HG03196 (cell line): ENCODE results near the gene NRG2.

Source experiments
- ATAC-seq: cut with Tn5 transposase; IDR thresholded peaks from one replicate; pipeline ENCODE4 v1.9.1; 2021; ENCODE audit not compliant: unreplicated experiment

Gene NRG2

DNA sequence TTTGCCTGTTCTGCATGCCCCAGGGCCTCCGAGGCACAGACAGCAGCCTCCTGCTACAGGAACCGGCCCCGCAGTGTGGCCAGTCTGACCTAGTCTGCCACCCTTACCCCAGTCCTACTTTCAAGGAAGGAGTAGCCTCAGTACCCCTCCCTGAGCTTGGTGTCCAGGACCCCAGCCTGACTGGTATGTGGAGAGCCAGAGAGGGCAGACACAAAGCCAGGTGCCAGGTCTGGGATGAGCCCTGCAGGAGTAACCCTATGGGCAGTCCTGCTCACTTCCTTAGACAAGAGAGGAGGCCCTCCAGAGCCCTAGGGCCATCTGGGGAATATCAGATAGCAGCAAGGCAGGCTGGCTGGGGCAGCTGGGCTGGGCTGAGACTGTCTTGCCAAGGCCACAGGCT lies 67.8 kb downstream of the NRG2 start:
- no peak for ATAC-seq

DNA sequence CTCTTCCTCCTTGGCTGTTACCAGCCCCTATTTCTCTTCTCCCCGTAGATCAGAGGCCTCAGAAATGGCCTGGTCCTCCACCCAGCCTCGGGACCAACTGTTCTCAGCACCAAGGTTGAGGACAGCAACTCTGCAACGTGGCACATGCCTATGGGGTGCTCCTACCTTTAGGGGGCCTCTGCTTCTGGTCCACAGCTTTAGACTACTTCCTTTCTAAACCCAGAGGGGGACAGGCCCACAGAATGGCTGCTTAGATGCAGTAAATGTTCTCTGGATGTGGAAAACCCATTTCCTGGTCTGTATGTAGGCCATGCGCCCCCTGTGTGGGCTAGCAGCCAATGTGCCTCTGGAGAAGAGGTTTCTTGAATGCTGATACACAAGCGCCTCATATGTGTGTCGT lies 68.4 kb downstream of the NRG2 start:
- ATAC-seq, result no peak

DNA sequence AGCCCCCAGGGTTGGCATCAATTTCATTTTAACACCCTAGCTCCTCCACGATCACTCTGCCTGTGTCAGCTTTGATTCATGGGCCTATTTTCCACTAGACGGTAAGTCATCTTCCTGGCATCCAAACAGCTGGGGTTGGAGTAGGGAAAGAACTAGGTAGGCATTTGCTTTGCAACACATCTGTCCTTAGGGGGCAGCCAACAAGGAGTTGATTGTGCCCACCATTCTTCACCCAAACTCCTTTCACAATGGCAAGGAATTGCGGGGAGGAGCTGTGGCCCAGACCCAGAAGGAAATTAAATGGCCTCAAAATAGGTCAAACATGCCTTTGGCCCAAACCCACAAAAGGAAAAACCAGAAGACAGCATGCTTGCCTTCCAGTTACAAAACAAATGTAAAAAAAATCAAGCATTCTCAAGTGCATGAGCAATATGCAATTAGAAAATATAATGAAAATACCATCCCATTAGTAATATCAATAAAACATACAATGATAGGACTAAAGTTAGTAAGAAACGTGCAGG lies 71.8 kb downstream of the NRG2 start:
- ATAC-seq, result no peak

DNA sequence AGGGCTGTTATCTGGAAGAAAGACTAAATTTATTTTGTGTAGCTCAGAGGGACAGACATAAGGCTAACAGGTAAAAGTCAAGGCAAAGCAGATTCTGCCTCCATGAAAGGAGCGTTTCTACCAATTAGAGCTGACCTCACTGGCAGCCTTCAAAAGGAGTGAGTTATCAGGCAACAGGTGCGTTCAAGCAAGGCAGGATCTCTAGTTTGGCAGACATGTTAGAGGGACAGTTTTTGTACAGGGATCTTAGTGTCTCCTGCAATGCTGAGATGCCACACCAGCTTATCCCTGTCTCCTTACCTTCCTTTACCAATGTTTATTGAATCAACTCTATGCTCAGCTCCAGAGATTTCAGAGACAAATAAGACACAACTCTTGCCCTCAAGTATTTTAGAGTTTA lies 73.8 kb downstream of the NRG2 start:
- no peak for ATAC-seq

DNA sequence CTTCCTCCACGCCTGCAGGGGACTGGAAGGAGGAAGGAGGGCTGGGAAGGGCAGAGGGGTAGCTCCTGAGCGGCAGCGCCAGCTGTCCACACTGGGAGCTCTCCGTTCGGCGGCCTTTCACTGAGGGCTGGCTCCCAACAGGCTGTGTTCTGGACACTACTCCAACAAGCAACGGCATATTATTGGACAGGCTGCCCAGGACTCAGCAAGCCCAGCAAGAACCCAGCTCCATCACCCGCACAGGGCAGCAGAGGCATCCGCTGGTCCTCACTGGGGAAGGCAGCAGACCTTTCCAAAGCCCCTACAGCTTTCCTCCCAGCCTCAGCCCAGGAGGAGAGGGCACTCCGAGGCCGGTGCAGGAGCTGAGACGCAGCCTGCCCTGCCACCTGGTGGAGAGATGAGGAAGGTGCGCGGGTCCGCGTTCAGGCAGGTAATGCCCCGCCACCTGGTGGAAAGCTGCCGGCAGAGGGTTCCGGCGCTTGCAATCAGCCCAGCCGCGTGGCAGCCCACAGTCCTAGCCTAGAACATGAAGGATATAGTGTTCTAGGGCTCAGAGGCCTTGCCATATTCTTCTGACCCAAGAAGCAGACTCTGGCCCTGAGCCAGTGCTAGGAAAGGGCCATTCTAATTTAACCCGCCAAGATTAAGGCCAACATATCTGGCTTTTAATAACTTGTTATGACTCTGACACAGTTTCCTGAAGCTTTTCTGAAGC lies 74.4 kb downstream of the NRG2 start:
- ATAC-seq, result peak; percentile 91

DNA sequence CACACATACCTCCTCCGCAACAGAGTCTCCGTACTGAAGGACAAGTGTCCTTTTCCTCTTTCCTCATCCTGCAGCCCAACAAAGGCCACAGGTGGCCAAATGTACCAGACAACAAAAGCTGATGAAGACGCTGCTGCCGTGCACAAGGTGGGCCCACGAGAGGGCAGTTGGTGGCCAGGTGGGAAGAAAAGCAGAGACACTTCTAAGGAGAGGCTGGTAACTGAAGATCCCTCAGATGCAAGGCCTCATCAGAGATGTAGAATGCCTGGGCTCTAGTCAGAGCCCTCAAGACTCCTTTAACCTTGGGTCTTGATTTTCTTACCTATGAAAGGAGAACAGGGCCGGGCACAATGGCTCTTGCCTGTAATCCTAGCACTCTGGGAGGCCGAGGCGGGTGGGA lies 75.7 kb downstream of the NRG2 start:
- ATAC-seq, result no peak

DNA sequence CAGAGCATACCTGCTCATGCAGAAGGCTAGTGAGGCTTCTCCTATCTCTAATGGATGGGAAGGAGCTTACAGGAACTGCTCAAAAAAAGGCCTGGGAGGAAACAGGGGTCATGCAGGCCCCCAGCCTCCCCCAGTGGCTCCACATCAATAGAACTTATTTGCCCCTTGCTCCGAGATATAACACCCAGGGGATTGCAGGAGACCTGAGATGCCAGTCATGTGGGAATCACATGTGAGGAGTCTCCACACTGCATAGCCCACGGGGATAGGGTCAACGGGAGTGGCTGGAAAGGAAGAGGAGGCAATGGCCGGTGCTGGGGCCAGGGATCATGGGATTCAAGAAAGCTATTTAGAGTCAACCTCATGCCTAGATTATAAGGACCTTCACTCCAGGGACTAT lies 76.2 kb downstream of the NRG2 start:
- ATAC-seq, result no peak

DNA sequence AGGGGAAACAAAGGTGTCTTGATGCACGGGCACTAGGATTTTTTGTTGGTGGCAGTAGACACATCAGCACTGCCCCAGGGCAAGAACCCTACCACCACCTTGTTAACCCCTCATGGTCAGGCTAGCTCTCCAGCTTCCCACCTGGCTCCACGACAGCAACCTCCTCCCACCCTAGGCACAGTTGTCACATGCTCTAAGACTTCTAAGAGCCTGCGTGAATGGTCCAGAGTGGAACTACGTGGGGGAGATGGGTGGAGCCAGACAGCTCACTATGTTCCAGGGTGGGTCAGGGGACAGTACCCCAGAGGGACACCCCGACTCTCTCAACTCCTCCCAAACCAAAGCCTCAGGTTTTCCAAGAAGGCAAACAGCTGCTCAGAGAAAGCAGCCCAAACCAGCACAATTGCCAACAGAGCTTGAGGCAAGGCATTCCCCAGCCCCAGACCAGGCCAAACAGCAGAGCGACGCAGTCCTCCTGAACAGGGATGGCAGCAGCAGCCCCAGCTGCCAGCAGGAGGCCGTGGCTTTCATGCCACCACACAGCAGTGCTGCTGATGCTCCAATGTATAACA lies 78.0 kb downstream of the NRG2 start:
- no peak for ATAC-seq

DNA sequence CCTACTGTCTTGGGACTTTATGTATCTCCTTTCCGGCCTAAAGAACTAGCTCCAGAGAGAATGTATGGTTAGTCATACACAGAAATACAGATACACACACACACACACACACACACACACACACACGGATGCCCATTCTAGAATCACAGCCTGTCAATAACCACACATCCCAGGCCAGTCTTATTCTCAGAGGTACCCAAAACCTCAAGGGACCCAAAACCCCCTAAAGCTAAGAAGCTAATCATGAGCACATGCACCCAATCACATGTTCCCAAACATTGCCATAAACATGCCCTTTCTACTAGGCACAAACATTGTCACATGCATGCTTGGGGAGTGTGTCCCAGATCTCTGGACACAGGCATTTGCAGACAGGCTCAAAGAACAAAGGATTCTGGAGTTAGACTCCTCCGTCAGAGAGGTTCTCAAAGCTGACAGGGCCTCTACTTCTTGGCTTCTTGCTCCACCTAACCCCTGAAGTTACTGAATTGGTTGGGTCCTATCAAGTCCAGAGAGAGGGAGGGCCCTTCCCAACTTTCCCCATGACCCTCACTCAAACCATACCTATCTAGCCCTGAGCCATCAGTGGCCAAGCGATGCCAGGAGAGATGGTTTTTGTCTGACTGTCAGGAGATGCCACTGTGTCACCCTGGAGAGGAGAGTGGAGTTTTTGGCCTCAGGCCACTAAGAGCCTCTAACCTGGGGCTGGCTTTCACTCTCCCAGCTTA lies 78.7 kb downstream of the NRG2 start:
- no peak for ATAC-seq

DNA sequence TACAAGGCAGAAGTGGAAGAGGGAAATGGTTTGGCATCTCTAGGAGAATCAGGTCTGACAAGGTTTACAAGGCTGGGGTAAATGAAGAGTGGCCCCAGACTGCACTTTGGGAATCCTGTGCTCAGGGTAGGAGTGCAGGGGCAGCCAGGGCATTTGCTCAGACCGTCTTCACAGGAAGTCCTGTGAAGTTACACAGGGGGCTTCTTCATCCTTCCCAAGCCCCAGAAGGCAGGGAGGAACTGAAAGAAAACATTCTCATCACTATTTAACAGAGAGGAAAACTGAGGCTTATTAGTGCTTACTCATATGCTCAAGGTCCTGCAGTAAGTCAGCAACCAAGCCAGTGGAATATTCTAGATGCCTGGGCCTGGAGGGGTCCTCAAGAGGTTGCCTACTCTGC lies 80.7 kb downstream of the NRG2 start:
- ATAC-seq, result no peak

DNA sequence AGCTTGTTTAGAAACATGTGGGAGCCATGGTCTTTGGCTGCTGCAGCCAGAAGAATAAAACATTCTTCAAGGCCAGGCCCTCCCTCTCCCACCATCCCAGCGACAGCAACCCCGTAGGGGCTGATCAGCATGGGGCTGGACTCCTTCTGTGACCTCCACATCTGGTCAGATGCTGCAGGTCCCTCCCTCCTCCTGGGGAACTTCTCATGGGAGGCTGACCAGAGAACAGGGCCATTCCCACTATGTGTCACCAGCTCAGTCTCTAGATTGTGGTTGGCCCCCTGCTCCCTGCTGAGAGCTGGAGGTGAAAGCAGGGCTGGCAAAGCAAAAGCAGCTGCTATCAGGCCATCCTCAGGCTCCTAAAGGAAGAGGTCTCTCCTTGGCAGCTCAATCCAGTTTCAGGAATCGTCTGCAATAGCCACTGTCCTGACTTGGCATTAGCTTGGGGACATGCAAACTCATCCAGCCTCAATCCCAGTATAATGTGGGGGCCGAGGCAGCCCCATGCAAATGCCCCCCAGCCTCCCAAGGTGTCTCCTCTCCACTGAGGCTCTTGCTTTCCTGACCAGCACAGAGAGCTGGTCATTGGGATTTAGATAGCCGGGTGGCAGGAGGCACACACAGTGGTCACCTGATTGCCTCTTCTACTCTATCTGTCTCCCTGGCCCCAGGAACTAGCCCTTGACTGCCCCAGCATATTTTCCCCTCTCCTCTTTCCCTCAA lies 81.5 kb downstream of the NRG2 start:
- peak; percentile 43 for ATAC-seq

DNA sequence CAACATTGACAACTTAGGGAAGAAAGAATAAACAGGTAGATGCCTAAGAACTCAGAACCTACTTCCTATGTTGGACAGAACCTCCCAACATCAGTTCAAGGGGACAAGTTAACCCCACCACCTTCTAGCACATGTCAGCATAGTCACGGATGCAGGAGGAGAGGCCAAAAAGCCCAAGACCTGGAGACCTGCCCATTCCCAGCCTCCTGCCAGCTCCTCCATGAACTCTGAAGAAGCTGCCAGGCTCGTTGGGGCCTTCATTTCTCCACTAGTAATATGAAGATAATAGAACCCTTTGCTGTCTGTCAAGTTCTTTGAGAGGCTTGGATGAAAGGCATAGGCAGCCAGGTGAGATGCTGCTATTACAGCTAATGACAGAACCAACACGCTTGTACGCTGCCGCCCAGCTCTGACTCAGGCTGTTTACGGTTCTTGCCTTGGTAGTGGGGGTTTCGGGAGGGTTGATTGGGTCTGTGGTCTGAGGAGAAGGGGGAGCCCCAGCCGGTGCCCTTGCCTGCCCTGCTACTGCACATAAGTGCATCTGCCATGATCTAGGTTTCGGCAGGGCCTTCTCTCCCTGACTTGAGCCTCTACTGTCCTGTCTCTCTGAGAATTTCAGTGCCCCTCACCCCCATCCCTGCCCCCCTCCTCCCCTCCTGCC lies 82.2 kb downstream of the NRG2 start:
- peak; percentile 78 for ATAC-seq

DNA sequence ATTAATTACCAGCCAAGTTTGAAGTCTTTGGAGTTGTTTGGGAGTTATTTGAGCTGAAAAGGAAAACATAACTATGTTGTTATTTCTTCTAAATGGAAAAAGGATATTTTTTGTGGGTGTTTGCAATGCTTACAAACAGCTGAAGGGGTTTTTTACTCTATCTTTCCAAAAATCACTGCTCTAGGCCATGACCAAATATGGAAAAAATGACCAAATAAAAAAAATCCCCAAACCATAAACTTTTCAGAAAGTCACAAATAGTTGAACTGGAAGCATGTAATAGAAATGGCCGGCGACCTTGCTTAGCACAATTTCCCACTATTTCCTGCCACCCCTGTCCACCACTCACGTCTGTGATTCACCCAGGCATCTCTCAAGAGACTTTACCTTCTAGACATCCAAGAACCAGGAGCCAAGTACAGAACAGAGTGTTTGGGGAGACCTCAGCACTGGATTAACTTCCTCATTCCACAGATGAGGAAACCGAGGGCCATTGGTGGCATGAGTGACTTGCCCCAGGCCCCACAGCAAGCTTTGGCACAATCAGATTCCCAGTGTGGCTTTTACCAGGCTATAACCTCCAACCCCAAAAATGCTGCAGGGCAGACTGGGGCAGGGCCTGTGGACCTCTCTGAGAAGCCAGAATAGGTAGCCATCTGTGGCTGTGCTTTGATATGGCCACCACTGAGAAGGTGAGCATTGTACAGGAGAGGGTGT lies 84.5 kb downstream of the NRG2 start:
- ATAC-seq, result no peak

DNA sequence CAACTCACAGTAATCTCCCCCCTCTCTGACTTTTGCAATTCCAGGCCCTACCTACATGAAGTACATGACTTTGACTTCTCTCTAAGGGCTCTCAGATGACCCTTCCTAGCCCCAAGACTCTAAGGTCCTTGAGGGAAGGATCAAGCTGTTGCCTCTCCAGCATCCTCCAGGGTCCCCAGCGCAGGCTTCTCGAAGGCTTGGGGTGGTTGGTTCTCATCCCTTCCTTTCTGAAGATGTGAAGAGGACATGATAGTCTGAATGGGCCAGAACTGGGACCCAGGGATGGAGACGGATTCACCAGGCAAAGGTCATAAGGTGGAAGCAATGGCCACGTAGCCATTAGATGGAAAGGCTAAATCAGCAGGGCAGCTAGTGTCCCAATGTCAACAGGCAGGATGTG lies 86.8 kb downstream of the NRG2 start:
- ATAC-seq, result no peak

DNA sequence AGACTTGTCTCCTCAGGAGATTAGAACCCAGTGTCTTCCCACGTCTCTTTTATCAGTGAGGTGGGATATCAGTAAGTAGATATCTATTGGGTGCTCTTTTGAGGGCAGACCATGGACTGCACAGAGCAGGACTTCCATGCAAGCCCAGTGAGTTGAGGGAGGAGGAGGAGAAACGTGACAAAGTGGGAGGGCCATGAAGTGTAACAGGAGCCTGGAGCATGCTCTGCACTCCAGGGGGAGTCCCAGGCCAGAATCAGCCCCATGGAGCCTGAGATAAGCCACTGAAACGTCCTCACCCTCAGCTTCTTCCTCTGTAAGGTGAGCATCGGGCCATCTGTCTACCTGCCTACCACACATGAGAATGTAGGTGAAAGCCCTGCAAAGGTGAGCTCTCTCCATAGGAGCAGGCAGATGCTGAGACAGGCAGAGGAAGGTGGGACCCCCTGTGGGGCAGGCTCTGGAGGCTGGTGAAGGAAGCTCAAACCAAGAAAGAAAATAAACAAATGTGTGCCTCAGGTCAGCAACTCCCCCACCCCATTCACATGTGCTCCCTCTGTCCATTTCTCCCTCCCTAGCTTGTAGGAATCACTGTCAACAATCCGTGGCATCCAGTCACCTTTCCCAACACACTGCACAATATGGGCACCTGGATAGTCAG lies 87.4 kb downstream of the NRG2 start:
- ATAC-seq, result no peak

DNA sequence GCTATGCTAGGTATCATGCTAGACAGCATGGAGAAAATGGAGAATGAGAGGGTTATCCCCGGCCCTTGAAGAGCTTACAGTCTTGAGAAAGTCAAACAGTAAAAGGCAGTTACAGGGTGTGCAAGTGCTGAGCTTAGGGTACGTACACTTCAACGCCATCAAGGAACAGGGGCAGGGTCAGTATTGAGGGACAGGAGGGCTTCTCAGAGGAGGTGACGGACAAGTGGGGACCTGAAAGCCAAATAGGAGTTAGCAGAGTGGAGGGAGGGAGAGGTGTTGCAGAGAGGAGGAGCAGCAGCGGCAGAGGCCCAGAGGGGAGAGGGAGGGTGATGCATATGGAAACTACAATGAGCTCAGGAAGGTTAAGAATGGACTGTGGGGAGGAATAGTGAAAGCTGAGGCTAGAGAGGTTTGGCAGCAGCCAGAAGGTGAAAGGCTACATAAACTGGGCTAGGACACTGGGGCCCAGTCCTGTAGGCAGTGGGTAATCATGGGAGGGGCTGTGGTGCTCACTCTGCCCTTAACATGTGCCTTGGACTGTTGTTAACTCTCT lies 88.0 kb downstream of the NRG2 start:
- ATAC-seq, result peak; percentile 57

DNA sequence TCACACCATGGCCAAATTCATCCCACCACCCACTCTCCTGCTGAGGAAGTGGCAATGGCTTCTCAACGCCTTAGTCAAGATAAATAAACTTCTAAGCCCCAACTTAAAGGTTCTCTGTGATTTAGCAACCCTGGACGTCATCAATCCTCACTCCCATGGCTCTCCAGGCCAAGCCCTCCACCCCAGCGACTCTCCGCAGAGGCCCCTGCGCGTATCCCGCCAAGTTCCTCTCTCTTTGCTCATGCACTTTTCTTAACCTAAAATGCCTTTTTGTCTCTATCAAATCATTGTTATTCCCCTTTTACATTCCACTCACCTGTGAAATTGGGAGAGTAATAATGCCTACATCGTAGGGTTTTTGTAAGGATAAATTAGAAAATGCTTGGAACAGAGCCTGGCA lies 88.6 kb downstream of the NRG2 start:
- no peak for ATAC-seq

DNA sequence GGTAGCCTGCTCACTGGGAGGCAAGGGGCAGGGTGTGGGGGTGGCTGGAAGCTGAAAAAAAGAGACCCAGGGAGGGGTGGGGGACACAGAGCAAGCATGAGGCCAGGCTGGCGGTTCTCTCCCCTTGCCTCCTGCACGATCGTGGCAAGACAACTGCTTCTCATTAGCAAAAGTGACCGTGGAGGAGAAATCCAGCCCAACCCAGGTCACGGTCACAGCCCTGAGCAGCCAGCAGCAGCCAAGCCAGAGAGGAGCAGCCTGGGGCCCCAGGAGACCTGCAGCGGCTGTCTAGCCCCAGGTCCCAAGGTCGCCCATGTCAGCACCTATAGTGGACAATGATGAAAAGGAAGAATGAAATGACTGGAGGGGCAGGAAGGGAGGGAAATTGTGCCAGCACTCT lies 89.1 kb downstream of the NRG2 start:
- ATAC-seq, result no peak

DNA sequence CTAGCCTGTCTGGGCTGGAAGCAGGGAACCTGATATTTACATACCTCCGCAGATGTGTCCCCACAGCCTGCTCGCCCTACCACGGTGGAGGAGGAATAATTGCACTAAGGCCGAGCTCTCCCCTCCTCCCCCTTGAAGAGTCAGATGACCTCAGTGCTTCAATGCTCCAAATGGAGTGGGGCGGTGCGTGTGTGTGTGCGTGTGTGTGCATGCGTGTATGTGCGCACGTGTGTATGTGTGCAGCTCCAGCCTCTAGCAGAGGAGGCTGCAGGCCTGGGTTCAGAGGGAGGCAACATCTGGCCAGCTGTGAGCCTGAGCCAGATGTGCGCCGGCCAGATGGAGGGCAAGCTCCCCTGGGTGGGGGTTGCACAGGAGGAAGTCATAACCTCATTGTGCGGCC lies 90.5 kb downstream of the NRG2 start:
- no peak for ATAC-seq

DNA sequence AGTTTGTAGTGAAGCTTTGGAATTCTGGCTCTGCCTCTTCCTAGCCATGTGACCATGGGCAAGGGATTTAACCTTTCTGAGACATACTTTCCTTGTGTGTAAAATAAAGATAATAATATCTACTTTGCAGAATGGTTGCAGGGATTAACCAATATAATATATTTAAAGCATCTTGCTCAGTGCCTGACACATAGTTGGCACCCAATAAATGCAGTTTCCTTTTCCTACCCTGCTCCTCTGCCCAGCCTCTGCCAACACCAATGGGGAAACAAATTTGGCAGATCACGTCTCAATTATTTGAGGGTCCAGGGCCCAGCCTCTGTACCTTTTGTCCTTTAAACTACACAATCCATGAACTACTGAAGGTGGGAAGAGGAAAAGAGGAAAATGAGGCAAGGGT lies 91.1 kb downstream of the NRG2 start:
- no peak for ATAC-seq
